Sigmoid colon (tissue), 7 donors: ENCODE data around the gene URGCP. TPM values are rescaled to one million over a fixed set of nuclear protein-coding genes. Genes with fewer than 3 reads are reported as not detected.

Experiments
- DNase-seq: peaks from one replicate; pipeline ENCODE4 v3.0.0-alpha.2; 2019
- H3K27ac ChIP-seq, 4 donors: fragments of 200-600 bp; sonication (generic); one replicate each; pipeline ENCODE4 v1.5.1; 2016 to 2019; ENCODE audit warnings: mild to moderate bottlenecking in 1 of 4
- H3K27me3 ChIP-seq, 3 donors: fragments of 200-600 bp; sonication (generic); one replicate each; pipeline ENCODE4 v1.5.1; 2019; ENCODE audit warnings: mild to moderate bottlenecking in 1 of 3
- H3K36me3 ChIP-seq, 4 donors: fragments of 200-600 bp; sonication (generic); one replicate each; pipeline ENCODE4 v1.5.1; 2016 to 2019
- H3K4me1 ChIP-seq, 4 donors: fragments of 200-600 bp; sonication (generic); one replicate each; pipeline ENCODE4 v1.5.1; 2017 to 2019
- H3K4me3 ChIP-seq, 4 donors: fragments of 200-600 bp; sonication (generic); one replicate each; pipeline ENCODE4 v1.5.1; 2017 to 2019; ENCODE audit warnings: mild to moderate bottlenecking in 2 of 4, moderate library complexity in 1 of 4
- H3K9me3 ChIP-seq, 4 donors: fragments of 200-600 bp in 3 of 4; sonication (generic) in 3 of 4; one replicate each; pipeline versions ENCODE4 v1.5.1 to v1.6.1; 2013 to 2019
- EP300 ChIP-seq, 4 donors: sonication (generic); formaldehyde crosslinking; IDR thresholded peaks; one replicate each; pipeline ENCODE4 v1.6.1; 2017; ENCODE audit warnings: antibody characterized with exemption in 4 of 4
- POLR2A ChIP-seq, 2 donors: fragments of 450-650 bp; IDR thresholded peaks; one replicate each; pipeline ENCODE4 v1.6.1; 2016; ENCODE audit warnings: antibody characterized with exemption in 2 of 2, mild to moderate bottlenecking in 2 of 2, moderate library complexity in 2 of 2
- POLR2AphosphoS5 ChIP-seq, 4 donors: sonication (generic); formaldehyde crosslinking; IDR thresholded peaks; one replicate each; pipeline ENCODE4 v1.6.1; 2017; ENCODE audit warnings: antibody characterized with exemption in 4 of 4
- WGBS, 2 donors: extraction: QIAGEN DNeasy Blood & Tissue Kit; methylation state at CpG; one replicate each; pipeline ENCODE4 v1.1.7; 2013; 5-methylcytosine and 5-hydroxymethylcytosine counted together
- intact Hi-C: fragments of 100-400 bp; cut with DNase I; formaldehyde crosslinking; loops from one replicate; pipeline ENCODE4 v1.15.1; 2023
- polyA plus RNA-seq, 3 donors: library from polyadenylated mRNA; stranded (reverse); fragments of 200-250 nt; gene quantifications; one replicate each; pipeline ENCODE4 v1.2.3, GENCODE V29; 2013
- total RNA-seq, 4 donors: library from RNA; depleted of rRNA; stranded (reverse); fragments of >200 nt; gene quantifications; one replicate each; pipeline ENCODE4 v1.1.0, GENCODE V29; 2016
- TF ChIP-seq, protein P1 (sequence below), 4 experiments: fragments of 450-650 bp in 3 of 4; fragments of 200-600 bp in 1 of 4; IDR thresholded peaks; one replicate each; pipeline ENCODE4 v1.5.1; 2016 to 2019; ENCODE audit warnings: antibody characterized with exemption in 4 of 4, mild to moderate bottlenecking in 3 of 4, moderate library complexity in 2 of 4
- donor health status: healthy with polysubstance abuse.
- donor health status: Bipolar disorder and iron deficiency.
- donor health status: healthy.

Gene URGCP
- total and polyA plus RNA-seq, 7 donors: 18.0 to 32.7 (median 21.5) TPM

DNA sequence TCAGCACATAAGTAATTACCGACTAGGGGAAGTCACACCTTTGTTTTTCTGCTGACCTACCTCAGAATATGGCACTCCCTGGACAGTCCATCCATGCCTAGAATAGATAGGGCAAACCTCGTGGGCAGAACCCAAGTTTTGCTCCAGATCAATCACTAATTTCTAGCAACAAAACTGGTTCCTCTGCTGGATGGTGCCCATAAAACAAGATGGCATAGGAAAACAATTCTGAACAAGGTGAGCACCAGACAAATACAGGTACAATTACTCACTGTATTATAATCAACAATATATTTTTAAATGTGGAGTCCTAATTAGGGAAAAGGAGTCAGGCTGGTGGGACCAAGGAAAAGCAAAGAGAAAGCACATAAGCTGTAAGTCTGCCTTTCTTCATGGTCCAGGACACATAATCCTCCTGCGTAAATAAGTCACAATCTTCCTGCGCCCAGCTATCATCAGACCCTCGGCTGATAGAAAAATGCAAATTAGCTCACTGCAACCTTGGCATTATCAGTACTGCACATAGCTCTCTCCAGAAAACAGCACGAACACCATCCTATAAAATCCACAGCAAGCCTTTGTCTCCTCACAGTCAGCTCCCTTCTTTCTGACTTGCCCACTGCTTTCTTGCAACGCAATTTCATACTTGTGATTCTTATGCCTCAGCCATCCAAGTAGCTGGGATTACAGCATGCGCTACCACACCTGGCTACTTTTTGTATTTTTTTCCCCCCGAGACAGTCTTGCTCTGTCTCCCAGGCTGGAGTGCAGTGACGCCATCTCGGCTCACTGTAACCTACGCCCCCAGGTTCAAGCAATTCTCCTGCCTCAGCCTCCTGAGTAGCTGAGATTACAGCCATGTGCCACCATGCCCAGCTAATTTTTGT is 15.1 kb downstream of the URGCP start:
- intact Hi-C loops: no loop called here
- Histone ChIP-seq H3K36me3 (peaks cover 0 to 7% (median 0%) of the 10 kb centered on the region in 4 donors), H3K27ac (no peak overlapping the region), H3K27me3 (no peaks in the 10 kb centered on the region), H3K9me3 (no peaks in the 10 kb centered on the region), H3K4me3 (no peak overlapping the region), H3K4me1 (peaks cover 0 to 25% (median 20%) of the 10 kb centered on the region in 4 donors)
- TF ChIP-seq EP300 (IDR thresholded peaks at IDR 0.05) (no peak), POLR2A (IDR thresholded peaks at IDR 0.05) (no peak), POLR2AphosphoS5 (IDR thresholded peaks at IDR 0.05) (no peak)
- TF ChIP-seq, protein P1, sequence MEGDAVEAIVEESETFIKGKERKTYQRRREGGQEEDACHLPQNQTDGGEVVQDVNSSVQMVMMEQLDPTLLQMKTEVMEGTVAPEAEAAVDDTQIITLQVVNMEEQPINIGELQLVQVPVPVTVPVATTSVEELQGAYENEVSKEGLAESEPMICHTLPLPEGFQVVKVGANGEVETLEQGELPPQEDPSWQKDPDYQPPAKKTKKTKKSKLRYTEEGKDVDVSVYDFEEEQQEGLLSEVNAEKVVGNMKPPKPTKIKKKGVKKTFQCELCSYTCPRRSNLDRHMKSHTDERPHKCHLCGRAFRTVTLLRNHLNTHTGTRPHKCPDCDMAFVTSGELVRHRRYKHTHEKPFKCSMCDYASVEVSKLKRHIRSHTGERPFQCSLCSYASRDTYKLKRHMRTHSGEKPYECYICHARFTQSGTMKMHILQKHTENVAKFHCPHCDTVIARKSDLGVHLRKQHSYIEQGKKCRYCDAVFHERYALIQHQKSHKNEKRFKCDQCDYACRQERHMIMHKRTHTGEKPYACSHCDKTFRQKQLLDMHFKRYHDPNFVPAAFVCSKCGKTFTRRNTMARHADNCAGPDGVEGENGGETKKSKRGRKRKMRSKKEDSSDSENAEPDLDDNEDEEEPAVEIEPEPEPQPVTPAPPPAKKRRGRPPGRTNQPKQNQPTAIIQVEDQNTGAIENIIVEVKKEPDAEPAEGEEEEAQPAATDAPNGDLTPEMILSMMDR (IDR thresholded peaks at IDR 0.05): no peak
- WGBS, 2 donors: 82 to 90% methylated on average over 12 of the region's 12 CpGs
- no peak for DNase-seq

DNA sequence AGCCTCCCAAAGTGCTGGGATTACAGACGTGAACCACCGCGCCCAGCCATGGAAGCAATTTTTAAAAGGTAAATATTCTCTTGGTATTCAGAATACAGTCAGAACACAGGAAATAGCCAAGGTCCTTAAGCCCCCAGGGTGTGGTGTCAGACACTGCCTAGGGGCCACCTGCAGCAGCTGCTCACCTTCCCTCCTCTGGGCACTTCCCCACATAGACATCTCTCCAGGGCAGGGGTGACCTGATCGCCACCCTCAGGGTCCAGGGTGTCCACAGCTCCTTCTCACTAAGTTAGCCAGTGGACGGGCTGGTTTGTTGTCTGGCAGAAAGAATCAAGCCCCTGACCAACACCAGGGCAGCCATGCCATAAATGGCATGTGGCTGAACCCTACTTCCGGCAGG is 15.9 kb downstream of the URGCP start:
- 93 to 96% methylated on average over 6 of the region's 6 CpGs for WGBS, 2 donors
- Histone ChIP-seq H3K4me1 (peaks cover 0 to 25% (median 20%) of the 10 kb centered on the region in 4 donors), H3K9me3 (no peaks in the 10 kb centered on the region), H3K27ac (no peak overlapping the region), H3K36me3 (peaks cover 0 to 15% (median 5%) of the 10 kb centered on the region in 4 donors), H3K27me3 (no peaks in the 10 kb centered on the region), H3K4me3 (no peak overlapping the region)
- TF ChIP-seq EP300 (IDR thresholded peaks at IDR 0.05) (no peak), POLR2AphosphoS5 (IDR thresholded peaks at IDR 0.05) (no peak), POLR2A (IDR thresholded peaks at IDR 0.05) (no peak)
- TF ChIP-seq, protein P1 (IDR thresholded peaks at IDR 0.05): no peak
- DNase-seq: no peak
- intact Hi-C loops: no loop called here

DNA sequence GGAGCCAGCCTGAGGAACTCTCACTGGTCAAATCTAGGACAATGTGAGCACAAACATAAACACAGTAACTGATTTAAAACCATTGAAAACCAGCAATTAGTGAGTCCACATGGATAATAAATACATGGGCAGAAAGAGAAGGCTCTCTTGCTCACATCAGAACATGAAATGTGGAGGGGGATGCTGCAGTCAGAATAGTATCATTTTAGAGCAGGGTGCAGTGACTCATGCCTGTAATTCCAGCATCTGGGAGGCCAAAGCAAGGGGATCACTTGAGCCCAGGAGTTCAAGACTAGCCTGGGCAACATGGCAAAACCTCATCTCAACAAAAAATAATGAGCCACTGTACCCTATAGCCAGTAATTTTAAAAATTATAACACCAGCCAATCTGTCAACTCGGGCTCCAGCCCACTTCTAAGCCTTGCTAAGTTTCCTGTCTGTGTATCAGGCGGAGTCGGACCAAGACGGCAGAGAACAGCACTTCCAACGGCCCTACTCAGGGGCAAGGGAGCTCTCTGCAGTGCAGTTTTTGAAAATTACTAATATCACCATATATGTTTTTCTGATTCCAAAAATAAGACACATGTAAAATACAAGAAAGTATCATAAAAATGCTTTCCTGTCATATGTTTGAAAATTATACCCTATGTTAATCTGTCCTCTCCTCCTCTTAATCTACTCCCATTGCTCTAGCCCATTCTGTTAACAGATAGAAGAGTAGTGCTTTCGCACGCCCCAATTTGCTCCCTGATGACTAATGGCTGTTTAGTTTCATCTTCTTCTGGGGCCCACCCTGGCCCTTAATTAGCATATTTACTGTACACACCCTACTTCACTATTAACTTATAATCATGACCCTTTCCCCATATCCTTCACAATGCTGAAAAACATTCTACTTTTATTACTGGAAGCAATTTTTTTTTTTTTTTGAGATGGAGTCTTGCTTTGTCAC is 17.1 kb downstream of the URGCP start:
- H3K36me3 ChIP-seq: peaks cover 5 to 27% (median 10%) of the 10 kb centered on the region in 4 donors
- 82 to 84% methylated on average over 7 of the region's 7 CpGs for WGBS, 2 donors
- no peak overlapping the region for H3K4me3 ChIP-seq
- no peak overlapping the region for H3K27ac ChIP-seq
- H3K9me3 ChIP-seq: no peaks in the 10 kb centered on the region
- TF ChIP-seq EP300 (IDR thresholded peaks at IDR 0.05) (no peak), POLR2AphosphoS5 (IDR thresholded peaks at IDR 0.05) (no peak), POLR2A (IDR thresholded peaks at IDR 0.05) (no peak)
- TF ChIP-seq, protein P1 (IDR thresholded peaks at IDR 0.05): no peak
- no peaks in the 10 kb centered on the region for H3K27me3 ChIP-seq
- no peak for DNase-seq
- intact Hi-C loops: no loop called here
- peaks cover 0 to 25% (median 20%) of the 10 kb centered on the region in 4 donors for H3K4me1 ChIP-seq

DNA sequence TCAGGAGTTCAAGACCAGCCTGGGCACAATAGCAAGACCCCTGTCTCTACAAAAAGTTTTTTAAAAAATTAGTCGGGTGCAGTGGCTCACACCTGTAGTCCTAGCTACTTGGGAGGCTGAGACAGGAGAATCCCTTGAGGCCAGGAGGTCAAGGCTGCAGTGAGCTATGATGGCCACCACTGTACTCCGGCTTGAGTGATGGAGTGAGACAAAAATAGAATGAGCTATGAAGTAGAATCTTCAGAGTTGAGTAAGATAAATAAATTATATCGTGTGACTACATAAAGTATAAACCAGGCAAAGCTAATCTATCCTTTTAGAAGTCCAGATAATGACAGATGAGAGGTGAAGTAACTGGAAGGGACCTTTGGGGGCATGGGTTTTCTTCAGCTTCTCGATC is 21.8 kb downstream of the URGCP start:
- no peaks in the 10 kb centered on the region for H3K27me3 ChIP-seq
- H3K4me3 ChIP-seq: no peak overlapping the region
- no peaks in the 10 kb centered on the region for H3K9me3 ChIP-seq
- intact Hi-C loops: no loop called here
- H3K36me3 ChIP-seq: peaks cover 5 to 58% (median 31%) of the 10 kb centered on the region in 4 donors
- H3K27ac ChIP-seq: no peak overlapping the region
- no peak for DNase-seq
- TF ChIP-seq EP300 (IDR thresholded peaks at IDR 0.05) (no peak), POLR2A (IDR thresholded peaks at IDR 0.05) (no peak), POLR2AphosphoS5 (IDR thresholded peaks at IDR 0.05) (no peak)
- TF ChIP-seq, protein P1 (IDR thresholded peaks at IDR 0.05): no peak
- peaks cover 0 to 13% (median 6%) of the 10 kb centered on the region in 4 donors for H3K4me1 ChIP-seq
- WGBS, 2 donors: 93% methylated on average over 4 of the region's 4 CpGs
